ENCODE results near the gene HPS4.

The HPS4 gene

GRCh38 chr22:26463688-26464087 is 19.9 kb downstream of the HPS4 start:
- no peak for DNase-seq

- peak in 1 of 2 experiments; percentile 70 for DNase-seq
Observed at GRCh38 chr22:26463101-26463661, 20.4 kb downstream of the HPS4 start.

GRCh38 chr22:26462641-26463040 is 20.9 kb downstream of the HPS4 start:
- no peak for DNase-seq

GRCh38 chr22:26462051-26462450 is 21.5 kb downstream of the HPS4 start:
- DNase-seq, result no peak

GRCh38 chr22:26461188-26461810 is 22.3 kb downstream of the HPS4 start:
- DNase-seq, result peak; percentile 24 to 74

- DNase-seq, result no peak
Observed at GRCh38 chr22:26460202-26460601, 23.4 kb downstream of the HPS4 start.

- DNase-seq, result no peak
Observed at GRCh38 chr22:26457661-26458272, 25.8 kb downstream of the HPS4 start.

GRCh38 chr22:26453812-26454500 is 29.6 kb downstream of the HPS4 start:
- peak; percentile 30 to 87 for DNase-seq

GRCh38 chr22:26453216-26453615 is 30.4 kb downstream of the HPS4 start:
- DNase-seq, result no peak

- DNase-seq, result no peak
Observed at GRCh38 chr22:26452236-26453016, 31.2 kb downstream of the HPS4 start.

- peak; percentile 86 to 94 for DNase-seq
Observed at GRCh38 chr22:26450453-26451185, 33.0 kb downstream of the HPS4 start.

GRCh38 chr22:26448941-26449340 is 34.6 kb downstream of the HPS4 start:
- no peak for DNase-seq

- no peak for DNase-seq
Observed at GRCh38 chr22:26448334-26448733, 35.2 kb downstream of the HPS4 start.

DNA sequence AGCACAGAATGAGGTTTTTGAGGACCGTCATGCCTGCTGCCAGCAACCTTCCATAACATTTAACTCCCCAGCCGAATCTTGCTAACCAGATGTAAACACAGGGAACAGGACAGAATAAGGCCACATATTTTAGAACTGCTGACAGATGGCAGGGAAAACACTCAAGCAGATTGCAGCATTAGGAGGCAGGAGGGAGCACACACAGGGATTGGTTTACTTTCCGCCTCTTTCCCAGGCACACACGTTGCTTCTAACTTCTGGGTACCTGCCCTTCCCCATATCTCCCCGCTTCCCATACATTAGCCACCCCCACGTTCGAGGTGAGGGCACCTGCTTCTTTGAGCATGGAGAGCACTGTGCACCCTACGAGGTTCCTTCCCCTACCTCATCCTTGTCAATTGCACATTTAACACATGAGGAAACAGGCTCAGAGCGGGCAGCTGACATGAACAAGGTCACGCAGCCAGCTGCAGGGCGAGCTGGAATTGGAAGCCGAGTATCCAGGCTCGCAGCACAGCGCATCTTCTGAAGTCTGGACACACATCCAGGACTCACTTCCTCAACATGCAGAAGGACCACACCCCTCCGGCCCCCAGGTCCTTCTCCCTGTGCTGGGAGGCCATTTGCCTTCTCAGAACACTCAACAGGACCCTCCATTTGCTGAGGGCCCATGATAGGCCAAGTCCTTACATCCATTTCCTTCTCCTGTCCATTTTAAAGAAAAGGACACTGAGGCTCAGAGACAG is 35.8 kb downstream of the HPS4 start:
- peak; percentile 90 to 94 for DNase-seq

GRCh38 chr22:26446808-26447515 is 36.6 kb downstream of the HPS4 start:
- peak in 1 of 2 experiments; percentile 63 for DNase-seq

DNA sequence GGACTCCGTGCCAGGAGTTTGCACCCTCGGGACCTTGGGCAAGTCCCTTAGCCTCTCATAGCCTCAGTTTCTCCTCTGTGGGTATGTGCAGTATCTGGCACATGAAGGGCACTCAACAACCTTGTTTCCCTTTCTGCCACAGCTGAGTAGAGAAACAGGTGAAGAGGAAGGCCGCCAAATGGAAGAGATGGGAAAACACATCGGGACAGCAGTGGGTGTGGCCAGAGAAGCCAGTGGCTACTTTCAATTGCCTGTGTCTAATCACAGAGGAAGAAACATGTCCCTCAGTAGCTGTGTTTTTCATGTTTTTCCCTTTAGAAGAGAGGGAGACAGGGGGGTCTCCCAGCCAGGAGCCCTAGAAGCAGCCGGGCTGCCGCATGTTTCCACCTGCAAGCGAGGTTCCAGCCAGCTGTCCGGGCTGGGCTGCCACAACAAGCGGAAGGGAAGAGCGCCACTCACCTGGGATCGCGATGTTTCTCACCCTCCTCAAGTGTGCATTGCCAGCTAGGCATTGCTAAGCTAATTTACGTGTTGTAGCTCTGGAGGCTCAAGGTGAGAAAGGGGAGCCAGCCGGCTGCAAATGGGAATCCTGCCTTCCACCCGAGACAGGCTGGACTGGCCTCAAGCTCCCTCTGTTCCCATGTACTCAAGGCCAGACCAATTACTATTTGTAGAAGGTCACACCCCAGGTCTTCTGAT is 37.9 kb downstream of the HPS4 start:
- DNase-seq, result no peak

DNA sequence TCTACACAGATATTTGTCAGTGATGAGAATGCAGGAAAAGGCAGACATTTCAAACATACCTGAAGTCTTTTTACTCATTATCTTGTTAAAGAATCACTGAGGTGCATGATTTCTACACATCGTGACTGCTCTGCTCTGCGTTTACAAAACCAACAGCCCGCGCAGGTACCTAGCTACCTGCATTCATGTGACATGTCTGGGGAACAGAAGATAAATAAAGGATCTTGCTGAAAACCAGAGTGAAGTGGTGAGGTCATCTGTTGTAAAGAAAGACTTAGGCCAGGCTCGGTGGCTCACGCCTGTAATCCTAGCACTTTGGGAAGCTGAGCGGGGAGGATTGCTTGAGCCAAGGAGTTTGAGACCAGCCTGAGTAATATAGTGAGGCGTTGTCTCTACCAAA is 38.8 kb downstream of the HPS4 start:
- no peak for DNase-seq

- DNase-seq, result no peak
Observed at GRCh38 chr22:26443901-26444690, 39.5 kb downstream of the HPS4 start.

DNA sequence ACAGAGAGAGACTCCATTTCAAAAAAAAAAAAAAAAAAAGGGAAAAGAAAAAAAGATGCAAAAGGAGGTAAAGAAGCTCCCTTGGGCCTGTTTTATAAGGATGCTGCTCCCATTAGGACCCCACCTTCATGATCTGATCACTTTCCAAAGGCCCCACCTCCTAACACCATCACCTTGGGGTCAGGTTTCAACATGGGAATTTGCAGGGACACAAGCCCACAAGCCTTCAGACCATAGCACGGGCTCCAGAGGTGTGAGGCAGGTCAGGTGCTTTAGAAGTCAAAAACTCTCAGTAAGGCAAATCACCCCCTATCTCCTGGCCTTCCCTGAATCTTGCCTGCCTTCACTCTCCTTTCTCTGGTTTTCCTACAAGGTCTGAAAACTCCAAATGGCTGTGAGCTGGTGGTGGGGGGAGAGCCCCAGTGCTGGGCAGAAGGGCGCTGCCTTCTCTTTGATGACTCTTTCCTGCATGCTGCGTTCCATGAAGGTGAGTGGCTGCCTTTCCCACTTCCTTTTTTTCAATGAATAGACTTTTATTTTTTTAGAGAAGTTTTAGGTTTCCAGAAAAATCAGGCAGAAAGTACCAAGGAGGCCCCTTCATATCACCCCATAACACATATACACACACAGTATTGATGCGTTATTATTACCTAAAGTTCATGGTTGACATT is 41.4 kb downstream of the HPS4 start:
- no peak for DNase-seq

All from NCI-H524 (cell line).